Femur (tissue), 1 donor: Measurements from ENCODE around the gene ANO10.
A peak's percentile ranks its signal among the peaks of the same experiment; 100 is the strongest.
"Not testable (repeated sequence)": the region's sequence is repeated elsewhere in the genome, so short reads cannot be mapped to it uniquely, and the experiment has no call there.

Experiments used
- DNase-seq: peaks from one replicate; pipeline ENCODE4 v3.0.0-alpha.2; 2017

Gene ANO10

DNA sequence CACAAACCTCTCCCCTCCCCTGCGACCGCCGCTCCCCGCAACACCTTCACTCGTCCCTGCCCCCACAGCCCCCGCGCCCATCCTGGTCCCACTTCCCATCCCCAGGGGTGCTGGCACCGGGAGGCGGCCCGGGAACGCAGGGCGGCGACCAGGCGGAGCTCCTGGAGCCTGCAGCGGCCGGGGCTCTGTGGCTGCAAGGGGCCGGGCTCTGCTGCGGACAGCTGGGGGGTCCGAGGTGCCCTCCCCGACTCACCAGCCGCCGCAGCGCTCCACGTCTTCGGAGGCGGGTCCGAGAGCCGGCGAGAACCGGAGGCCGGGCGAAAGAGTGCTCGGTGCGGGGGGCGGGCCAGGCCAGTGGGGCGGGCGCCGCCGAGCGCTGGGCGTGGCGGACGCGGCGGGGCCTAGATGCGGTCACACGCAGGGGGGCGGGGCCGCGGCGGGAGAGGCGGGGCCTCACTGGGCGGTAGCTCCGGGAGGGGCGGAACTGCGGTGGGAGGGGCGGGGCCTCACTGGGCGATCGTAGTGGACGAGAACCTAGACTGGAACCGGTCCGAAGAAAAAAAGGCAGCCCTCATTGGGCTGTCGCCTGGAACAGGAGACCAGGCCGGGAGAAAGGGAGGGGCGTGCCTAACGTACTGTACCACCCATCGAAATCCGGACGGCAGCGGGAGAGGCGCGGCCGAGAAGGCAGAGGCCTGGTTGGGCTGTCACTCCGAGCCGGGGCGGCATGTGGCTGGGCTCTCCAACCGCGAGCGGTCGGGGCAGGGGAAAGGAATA, at the start of gene ANO10:
Gene ANO10, minus strand, starts transcription at position 356 of the 777 bp plus-strand sequence. CDS start 16,159 bp downstream, outside the sequence.
- DNase-seq: peak; percentile 99

DNA sequence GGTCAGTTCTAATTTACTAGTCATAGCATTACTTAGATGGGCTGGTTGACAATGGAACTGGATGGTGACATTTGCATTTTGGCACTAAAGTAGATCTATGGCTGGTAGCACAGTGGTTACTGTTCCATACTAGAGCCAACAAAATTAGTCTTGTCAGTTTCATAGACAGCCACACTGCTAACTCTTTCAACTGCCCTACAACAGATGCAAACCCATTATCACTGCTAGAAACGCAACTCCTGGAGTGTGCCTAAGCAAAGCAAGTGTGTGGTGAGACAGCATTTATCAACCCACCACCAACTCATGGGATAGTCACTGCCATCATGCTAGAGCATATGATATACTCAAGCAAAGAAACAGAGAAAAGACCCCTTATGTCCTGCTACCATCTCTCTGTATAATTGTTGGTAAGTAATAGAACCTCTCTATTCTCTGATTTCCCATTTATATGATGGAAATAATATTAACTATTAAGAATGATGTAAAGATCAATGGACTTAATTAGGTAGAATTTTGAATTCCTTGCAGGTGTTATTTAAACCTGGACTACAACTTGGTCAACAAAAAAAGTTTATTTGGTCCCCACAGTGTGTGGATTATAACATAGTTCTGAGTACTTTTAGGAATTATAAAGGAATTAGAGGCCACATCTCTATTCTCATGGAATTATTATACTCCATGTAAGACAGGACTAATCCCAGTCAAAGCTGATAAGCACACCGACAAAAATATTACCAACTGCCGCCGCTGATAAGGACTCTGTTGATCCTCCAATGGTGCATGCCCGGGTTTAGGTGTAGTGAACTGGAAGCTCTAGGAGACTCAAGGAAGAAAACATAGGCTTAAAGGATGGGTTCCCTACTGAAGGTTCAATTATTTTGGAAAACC, 49.1 kb upstream of the ANO10 start:
- no peak for DNase-seq

- not testable (repeated sequence) for DNase-seq
Measured at GRCh38 chr3:43665011-43665410, 43.2 kb upstream of the ANO10 start.

DNA sequence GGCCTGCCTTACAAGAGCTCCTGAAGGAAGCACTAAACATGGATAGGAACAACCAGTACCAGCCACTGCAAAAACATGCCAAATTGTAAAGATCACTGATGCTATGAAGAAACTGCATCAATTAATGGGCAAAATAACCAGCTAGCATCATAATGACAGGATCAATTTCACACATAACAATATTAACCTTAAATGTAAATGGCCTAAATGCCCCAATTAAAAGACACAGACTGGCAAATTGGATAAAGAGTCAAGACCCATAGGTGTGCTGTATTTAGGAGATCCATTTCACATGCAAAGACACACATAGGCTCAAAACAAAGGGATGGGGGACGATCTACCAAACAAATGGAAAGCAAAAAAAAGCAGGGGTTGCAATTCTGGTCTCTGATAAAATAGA, 39.6 kb upstream of the ANO10 start:
- not testable (repeated sequence) for DNase-seq

- no peak for DNase-seq
Measured at GRCh38 chr3:43659250-43659880, 37.6 kb upstream of the ANO10 start.

- DNase-seq: not testable (repeated sequence)
Measured at GRCh38 chr3:43656390-43656789, 34.6 kb upstream of the ANO10 start.

GRCh38 chr3:43650345-43650744, 28.5 kb upstream of the ANO10 start:
- no peak for DNase-seq

GRCh38 chr3:43649365-43649968, 27.7 kb upstream of the ANO10 start:
- DNase-seq: no peak

DNA sequence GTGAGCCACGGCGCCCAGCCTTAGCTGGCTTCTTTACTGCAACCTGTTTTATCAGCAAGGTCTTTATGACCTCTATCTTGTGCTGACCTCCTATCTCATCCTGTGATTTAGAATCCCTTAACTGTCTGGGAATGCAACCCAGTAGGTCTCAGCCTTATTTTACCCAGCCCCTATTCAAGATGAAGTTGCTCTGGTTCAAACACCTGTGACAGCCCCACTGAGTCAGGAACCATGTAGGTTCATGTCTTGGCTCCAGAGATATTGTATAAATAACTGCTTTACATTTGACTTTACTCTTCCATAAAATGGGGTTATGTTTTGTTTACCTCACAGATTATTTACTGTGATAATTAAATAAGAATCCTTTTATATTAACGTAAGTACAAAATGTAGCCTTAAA, 27.1 kb upstream of the ANO10 start:
- DNase-seq: no peak

- DNase-seq: no peak
Measured at GRCh38 chr3:43647331-43648166, 25.7 kb upstream of the ANO10 start.

GRCh38 chr3:43644443-43644842, 22.6 kb upstream of the ANO10 start:
- no peak for DNase-seq

DNA sequence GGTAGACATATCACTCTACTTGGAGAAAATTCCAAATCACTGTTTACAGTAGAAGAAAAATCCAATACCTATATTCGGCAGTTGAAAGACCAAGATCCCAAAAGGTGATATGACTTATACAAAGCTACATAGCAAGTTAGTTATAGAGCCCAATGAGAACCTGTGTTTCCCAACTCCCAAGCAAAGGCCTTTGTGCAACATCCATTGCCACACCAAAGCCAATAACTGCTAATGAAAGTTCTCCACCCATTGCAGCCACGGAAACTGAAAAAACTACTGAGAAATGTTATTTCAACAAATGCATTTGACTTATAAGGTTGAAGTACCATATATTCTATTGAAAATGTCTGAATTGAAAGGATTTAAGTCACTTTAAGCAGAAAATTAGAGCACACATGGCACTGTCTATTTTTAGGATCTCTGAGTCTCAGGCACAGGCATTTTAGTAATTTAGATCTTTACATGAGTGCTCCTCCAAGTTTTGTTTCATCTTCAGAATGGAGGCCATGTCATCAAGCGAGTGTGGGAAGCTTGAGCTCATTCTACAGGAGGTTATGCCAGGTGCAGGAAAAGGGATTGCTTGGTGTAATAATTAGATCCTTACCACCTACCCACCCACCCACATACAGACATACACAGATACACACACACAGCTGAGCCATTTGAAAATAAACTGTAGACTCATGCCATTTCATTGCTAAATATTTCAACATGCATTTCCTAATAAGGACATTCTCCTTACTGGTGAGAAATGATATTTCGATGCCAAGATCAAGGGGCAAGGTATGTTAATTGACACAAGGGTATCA, 19.7 kb upstream of the ANO10 start:
- no peak for DNase-seq

DNA sequence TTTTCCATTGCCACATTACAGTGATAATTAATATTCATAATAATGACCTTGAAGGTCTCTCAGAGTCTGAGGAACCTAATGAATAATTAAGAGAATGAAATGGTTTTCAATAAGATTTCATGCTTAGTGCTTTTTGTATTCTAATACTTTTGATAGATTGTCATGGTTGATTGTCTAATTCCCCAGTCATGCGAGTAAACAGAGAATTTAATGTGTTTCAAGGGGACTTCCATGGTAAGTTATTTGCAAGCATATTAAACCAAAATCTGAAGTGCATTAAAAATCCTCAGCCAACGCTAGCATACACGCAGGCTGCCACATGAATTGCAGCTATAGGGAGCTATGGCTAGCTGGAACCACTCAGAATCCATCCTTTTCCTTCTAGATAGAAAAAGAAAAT, 18.9 kb upstream of the ANO10 start:
- no peak for DNase-seq

DNA sequence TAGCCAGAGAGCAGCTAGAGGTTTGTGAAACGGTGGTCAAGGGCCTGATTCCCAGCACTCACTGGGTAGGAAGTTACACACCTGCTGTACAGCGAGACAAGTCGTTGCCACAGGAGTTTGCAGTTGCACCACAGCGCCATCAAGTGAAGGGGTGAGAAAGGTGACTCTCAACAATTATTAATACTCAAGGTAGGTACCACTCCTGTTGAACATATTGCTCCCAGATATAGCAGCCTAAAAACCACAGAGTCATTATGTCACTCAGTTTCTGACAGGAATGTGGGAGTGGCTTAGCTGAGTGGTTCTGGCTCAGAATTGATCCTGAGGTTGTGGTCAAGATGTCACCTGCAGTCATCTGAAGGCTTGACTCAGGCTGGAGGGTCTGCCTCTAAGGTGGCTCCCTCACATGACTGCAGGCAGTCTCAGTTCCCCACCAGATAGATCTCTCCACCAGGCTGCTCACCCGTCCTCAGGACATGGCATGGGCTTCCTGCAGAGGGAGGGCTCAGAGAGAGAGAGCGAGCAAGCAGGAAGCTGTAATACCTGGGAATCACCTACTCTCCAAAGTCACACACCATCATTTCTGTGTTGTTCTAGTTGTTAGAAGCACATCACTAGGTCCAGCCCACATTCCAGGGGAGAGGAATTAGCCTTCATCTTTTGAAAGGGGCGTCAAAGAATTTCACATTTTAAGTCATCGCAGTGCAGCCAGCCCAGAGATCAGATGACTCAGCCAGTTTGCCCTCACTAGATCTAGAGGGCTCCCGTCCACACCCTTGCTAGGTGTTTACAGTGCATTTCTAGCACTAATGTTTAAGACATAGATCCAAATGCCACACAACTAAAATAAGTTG, 17.0 kb upstream of the ANO10 start:
- DNase-seq: no peak

- DNase-seq: no peak
Measured at GRCh38 chr3:43637702-43638101, 15.9 kb upstream of the ANO10 start.

- no peak for DNase-seq
Measured at GRCh38 chr3:43632986-43633385, 11.2 kb upstream of the ANO10 start.

- no peak for DNase-seq
Measured at GRCh38 chr3:43632269-43632733, 10.5 kb upstream of the ANO10 start.

DNA sequence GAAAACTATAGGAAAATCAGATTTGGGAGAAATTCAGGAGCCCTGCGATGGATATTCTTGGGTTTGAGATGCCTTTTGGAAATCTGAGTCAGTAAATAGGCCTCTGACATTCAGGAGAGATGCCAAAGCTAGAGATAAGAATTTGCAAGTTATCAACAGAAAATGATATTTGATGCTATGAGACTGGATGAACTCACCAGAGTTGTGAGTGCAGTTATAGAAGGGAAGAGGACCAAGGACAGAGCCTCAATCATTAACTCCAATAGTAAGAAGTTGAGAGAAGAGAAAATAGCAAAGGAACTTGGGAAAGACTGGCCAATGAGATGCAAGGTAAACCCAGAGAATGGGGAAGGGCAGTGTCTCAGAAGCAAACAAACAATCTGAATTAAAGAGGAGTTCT, 7.9 kb upstream of the ANO10 start:
- no peak for DNase-seq

DNA sequence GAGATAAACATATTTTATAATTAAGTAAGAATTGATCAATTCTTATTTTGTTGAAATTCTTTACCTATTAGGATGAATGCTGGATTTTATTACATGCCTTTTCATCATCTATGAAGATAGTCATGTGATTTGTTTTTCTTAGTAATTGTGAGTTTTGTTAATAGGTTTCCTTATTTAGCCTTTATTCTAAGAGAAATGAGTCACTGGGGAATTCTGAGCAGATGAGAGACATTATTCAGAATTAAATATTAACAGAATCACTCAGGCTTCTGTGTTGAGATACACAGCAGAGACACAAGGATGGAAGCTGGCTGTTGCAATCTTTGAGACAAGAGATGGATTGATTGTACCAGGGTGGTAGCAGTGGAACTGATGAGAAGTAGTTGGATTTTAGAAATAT, 7.4 kb upstream of the ANO10 start:
- no peak for DNase-seq

DNA sequence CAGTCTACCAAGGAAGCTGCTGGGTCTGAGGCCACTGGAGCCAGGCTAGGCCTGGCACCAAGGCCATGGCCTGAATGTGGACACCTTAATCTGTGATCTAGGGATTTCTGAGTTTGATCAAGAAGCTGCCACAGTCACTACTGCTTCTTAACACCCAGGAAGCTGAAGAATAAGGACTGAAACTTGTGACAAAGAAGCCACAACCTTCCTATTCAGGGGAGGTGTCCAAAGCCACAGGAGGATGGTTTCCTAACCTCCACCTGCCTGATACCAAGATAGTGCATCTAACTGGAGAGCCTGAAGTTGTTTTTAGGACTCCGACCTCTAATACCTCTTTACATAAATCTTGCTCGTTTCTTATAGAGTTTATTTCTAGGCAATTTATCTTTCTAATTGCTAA, 5.5 kb upstream of the ANO10 start:
- DNase-seq: no peak
